ENCODE measurements around the gene RASA3. TPM values are rescaled to one million over a fixed set of nuclear protein-coding genes. Genes with fewer than 3 reads are reported as not detected.
"Not testable (repeated sequence)": the region's sequence is repeated elsewhere in the genome, so short reads cannot be mapped to it uniquely, and the experiment has no call there.

The RASA3 gene
- total RNA-seq, 1 donor from 2014 or later, result 25.3 TPM

GRCh38 chr13:114114006-114114640, 18.3 kb downstream of the RASA3 start:
- no peak for DNase-seq (ENCODE audit: low spot score)

GRCh38 chr13:114113395-114113794, 19.0 kb downstream of the RASA3 start:
- DNase-seq (ENCODE audit: low spot score), result not testable (repeated sequence)

- peak; percentile 46 for DNase-seq (ENCODE audit: low spot score)
Measured at GRCh38 chr13:114112826-114113322, 19.5 kb downstream of the RASA3 start.

- DNase-seq (ENCODE audit: low spot score), result no peak
Measured at GRCh38 chr13:114112231-114112825, 20.1 kb downstream of the RASA3 start.

GRCh38 chr13:114111577-114111976, 20.8 kb downstream of the RASA3 start:
- peak; percentile 49 for DNase-seq (ENCODE audit: low spot score)

GRCh38 chr13:114110830-114111189, 21.6 kb downstream of the RASA3 start:
- DNase-seq (ENCODE audit: low spot score), result not testable (repeated sequence)

- DNase-seq (ENCODE audit: low spot score), result no peak
Measured at GRCh38 chr13:114110091-114110829, 22.2 kb downstream of the RASA3 start.

GRCh38 chr13:114109641-114110041, 22.8 kb downstream of the RASA3 start:
- no peak for DNase-seq (ENCODE audit: low spot score)

- DNase-seq (ENCODE audit: low spot score), result no peak
Measured at GRCh38 chr13:114108894-114109293, 23.5 kb downstream of the RASA3 start.

GRCh38 chr13:114108141-114108761, 24.2 kb downstream of the RASA3 start:
- no peak for DNase-seq (ENCODE audit: low spot score)

GRCh38 chr13:114107686-114108081, 24.7 kb downstream of the RASA3 start:
- peak; percentile 62 for DNase-seq (ENCODE audit: low spot score)

- DNase-seq (ENCODE audit: low spot score), result no peak
Measured at GRCh38 chr13:114106991-114107685, 25.3 kb downstream of the RASA3 start.

GRCh38 chr13:114106526-114106925, 25.9 kb downstream of the RASA3 start:
- no peak for DNase-seq (ENCODE audit: low spot score)

- DNase-seq (ENCODE audit: low spot score), result peak; percentile 35
Measured at GRCh38 chr13:114105521-114106225, 26.8 kb downstream of the RASA3 start.

- DNase-seq (ENCODE audit: low spot score), result no peak
Measured at GRCh38 chr13:114104655-114105520, 27.5 kb downstream of the RASA3 start.

- DNase-seq (ENCODE audit: low spot score), result no peak
Measured at GRCh38 chr13:114103801-114104654, 28.4 kb downstream of the RASA3 start.

GRCh38 chr13:114103289-114103621, 29.2 kb downstream of the RASA3 start:
- not testable (repeated sequence) for DNase-seq (ENCODE audit: low spot score)

- no peak for DNase-seq (ENCODE audit: low spot score)
Measured at GRCh38 chr13:114102521-114103288, 29.7 kb downstream of the RASA3 start.

Data from umbilical cord (tissue), 2 donors.